Naive thymus-derived CD4-positive, alpha-beta T cell (primary cell): ENCODE data around the gene CCNJL. TPM values are rescaled to one million over a fixed set of nuclear protein-coding genes. Genes with fewer than 3 reads are reported as not detected.
"Not testable (repeated sequence)": the region's sequence is repeated elsewhere in the genome, so short reads cannot be mapped to it uniquely, and the experiment has no call there.

Experiments
- ATAC-seq: fragments of 150-1000 bp; cut with Tn5 transposase; 2 replicates; pipeline ENCODE4 v1.10.0; 2021; ENCODE audit warnings: mild to moderate bottlenecking, moderate library complexity
- CTCF ChIA-PET: fragments of 350-600 bp; sonication (Branson Sonifier 250); formaldehyde crosslinking; loops from one replicate; lab custom pipeline; 2021; ENCODE audit warnings: antibody characterized with exemption; lab: Charles Lee
- POLR2A ChIA-PET: fragments of 350-600 bp; sonication (Branson Sonifier 250); formaldehyde crosslinking; loops from one replicate; lab custom pipeline; 2021; ENCODE audit warnings: antibody characterized with exemption, inconsistent platforms; lab: Charles Lee
- DNase-seq, 9 donors: peaks; one replicate each; pipeline versions ENCODE4 v3.0.0 to v3.0.0-alpha.2; 2020 to 2022; ENCODE audit warnings: mixed read lengths in 1 of 9
- H3K27ac ChIP-seq: one replicate; pipeline ENCODE4 v1.7.0; 2013; ENCODE audit warnings: mild to moderate bottlenecking, low read depth, low read length, moderate library complexity
- H3K27me3 ChIP-seq, 2 donors: one replicate each; pipeline ENCODE4 v1.7.0; 2013; ENCODE audit warnings: low read length in 2 of 2, mild to moderate bottlenecking in 2 of 2, moderate library complexity in 2 of 2; ENCODE audit not compliant: control insufficient read depth in 2 of 2, insufficient read depth in 2 of 2
- H3K36me3 ChIP-seq, 3 experiments: 1 replicate in 2 of 3; 2 replicates in 1 of 3; pipeline ENCODE4 v1.7.0; 2013; ENCODE audit warnings: low read length in 3 of 3, mild to moderate bottlenecking in 3 of 3, moderate library complexity in 1 of 3; ENCODE audit not compliant: insufficient read depth in 3 of 3, control insufficient read depth in 2 of 3
- H3K4me1 ChIP-seq, 2 donors: one replicate each; pipeline ENCODE4 v1.7.0; 2013; ENCODE audit warnings: low read length in 2 of 2, mild to moderate bottlenecking in 2 of 2, moderate library complexity in 1 of 2; ENCODE audit not compliant: control insufficient read depth in 2 of 2, insufficient read depth in 2 of 2
- H3K4me3 ChIP-seq: 2 replicates; pipeline ENCODE4 v1.7.0; 2013; ENCODE audit warnings: mild to moderate bottlenecking, low read length
- H3K9me3 ChIP-seq, 3 experiments: 1 replicate in 2 of 3; 2 replicates in 1 of 3; pipeline ENCODE4 v1.7.0; 2013; ENCODE audit warnings: low read length in 3 of 3; ENCODE audit not compliant: control insufficient read depth in 2 of 3
- H3K27ac Mint-ChIP-seq, 9 donors: one replicate each; pipeline ENCODE4 v1.8.0; 2020 to 2022; ENCODE audit warnings: mixed read lengths in 9 of 9, mild to moderate bottlenecking in 8 of 9, moderate library complexity in 5 of 9, inconsistent platforms in 2 of 9
- H3K27me3 Mint-ChIP-seq, 5 donors: one replicate each; pipeline ENCODE4 v1.8.0; 2021 to 2022; ENCODE audit warnings: mixed read lengths in 5 of 5, mild to moderate bottlenecking in 1 of 5
- H3K36me3 Mint-ChIP-seq, 5 donors: one replicate each; pipeline ENCODE4 v1.8.0; 2020 to 2022; ENCODE audit warnings: mixed read lengths in 5 of 5, mild to moderate bottlenecking in 3 of 5, inconsistent platforms in 1 of 5
- H3K4me1 Mint-ChIP-seq, 7 donors: one replicate each; pipeline ENCODE4 v1.8.0; 2020 to 2022; ENCODE audit warnings: mixed read lengths in 7 of 7, mild to moderate bottlenecking in 3 of 7, inconsistent platforms in 1 of 7
- H3K4me3 Mint-ChIP-seq, 10 donors: one replicate each; pipeline ENCODE4 v1.8.0; 2020 to 2022; ENCODE audit warnings: mild to moderate bottlenecking in 10 of 10, mixed read lengths in 10 of 10, moderate library complexity in 6 of 10, inconsistent platforms in 2 of 10
- H3K9me3 Mint-ChIP-seq, 11 donors: one replicate each; pipeline ENCODE4 v1.8.0; 2020 to 2022; ENCODE audit warnings: mixed read lengths in 11 of 11, mild to moderate bottlenecking in 4 of 11, inconsistent platforms in 1 of 11, moderate library complexity in 1 of 11
- intact Hi-C, 2 donors: fragments of 100-400 bp; cut with micrococcal nuclease; formaldehyde crosslinking; loops; one replicate each; pipeline ENCODE4 v1.15.1; 2023
- polyA plus RNA-seq, 2 donors: library from polyadenylated mRNA; unstranded; fragments of 300-500 nt; fragmentation: Illumina TruSeq; gene quantifications; one replicate each; pipeline ENCODE4 v1.2.3, GENCODE V29; 2021
- total RNA-seq, 6 experiments: library from RNA in 5 of 6; stranded (reverse) in 5 of 6; gene quantifications; 1 replicate in 5 of 6; 2 replicates in 1 of 6; pipeline ENCODE4 v1.2.3 and lab custom pipeline; 2021 to 2026

The CCNJL gene
- total and polyA plus RNA-seq, 7 experiments from 2014 or later, result 0.42 to 2.3 TPM; not detected in 5

DNA sequence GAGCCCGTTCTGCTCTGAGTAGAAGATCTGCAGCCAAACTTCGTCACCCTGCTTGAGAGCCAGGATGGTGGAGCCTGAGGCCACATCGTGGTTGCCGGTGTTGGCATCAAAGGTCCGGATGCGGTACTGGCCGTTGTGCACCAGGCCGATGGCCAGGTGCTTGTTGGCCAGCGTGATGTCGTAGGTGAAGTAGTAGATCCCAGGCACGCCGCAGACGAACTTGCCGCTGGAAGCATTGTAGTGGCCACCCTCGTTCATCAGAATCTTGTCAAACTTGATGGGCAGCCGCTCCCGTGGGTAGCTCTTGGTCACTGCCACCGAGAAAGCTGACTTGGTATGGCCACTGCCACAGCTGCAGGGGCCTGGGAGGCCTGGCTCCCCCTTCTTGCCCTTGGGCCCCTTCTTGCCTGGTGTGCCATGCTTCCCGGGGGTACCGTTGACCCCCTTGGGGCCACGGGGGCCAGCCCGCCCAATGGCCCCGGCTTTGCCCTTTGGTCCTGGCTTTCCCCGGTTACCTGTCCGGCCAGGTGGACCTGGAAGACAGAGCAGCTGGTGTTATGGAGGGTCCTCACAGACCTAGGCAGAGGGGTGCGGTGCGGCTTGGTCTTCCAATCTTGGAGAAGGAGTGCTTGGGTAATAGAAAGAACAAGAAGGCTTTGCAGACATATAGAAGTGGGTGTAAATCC is 37.0 kb upstream of the CCNJL start:
- H3K27ac Mint-ChIP-seq, result no peak overlapping the region

DNA sequence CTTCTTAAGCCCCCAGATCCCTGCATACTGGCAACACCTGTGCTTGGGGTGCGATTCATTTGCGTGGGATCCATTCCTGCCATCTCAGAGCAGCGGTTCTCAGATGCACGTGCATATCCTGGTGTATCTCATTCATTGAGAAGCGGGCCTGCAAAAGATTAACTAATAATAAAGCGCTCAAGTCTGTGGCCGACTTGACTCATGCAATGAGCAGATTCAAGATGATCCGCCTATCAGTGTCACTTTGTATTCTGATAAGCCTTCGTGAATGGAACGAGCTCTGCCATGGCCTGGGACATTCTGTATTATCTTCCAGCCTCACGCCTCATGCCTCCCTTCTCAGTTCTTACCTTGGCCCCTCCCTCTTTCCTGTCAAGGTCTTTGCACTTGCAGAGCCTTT is 35.7 kb upstream of the CCNJL start:
- H3K36me3 Mint-ChIP-seq, result no peaks in the 10 kb centered on the region
- Histone ChIP-seq H3K27ac (no peak overlapping the region), H3K4me1 (no peaks in the 10 kb centered on the region), H3K27me3 (no peaks in the 10 kb centered on the region), H3K9me3 (no peaks in the 10 kb centered on the region), H3K4me3 (no peak overlapping the region), H3K36me3 (no peaks in the 10 kb centered on the region)
- intact Hi-C loops, result loop anchor here in 1 of 2 donors (10.0 kb wide), 2 partner anchors 903 to 1063 kb away; no protein-coding TSS in a partner anchor
- H3K9me3 Mint-ChIP-seq, result no peaks in the 10 kb centered on the region
- ChIA-PET CTCF (interaction anchor here (1.1 kb wide), 3 partner anchors 311 to 328 kb away, joined by 3 to 4 read pairs (median 3); no protein-coding TSS in a partner anchor), POLR2A (no interaction called here)
- DNase-seq, result no peak
- ATAC-seq, result no peak
- no peak overlapping the region for H3K27ac Mint-ChIP-seq
- peaks cover 0 to 4% (median 0%) of the 10 kb centered on the region in 7 donors for H3K4me1 Mint-ChIP-seq
- no peak overlapping the region for H3K4me3 Mint-ChIP-seq
- H3K27me3 Mint-ChIP-seq, result peaks cover 0 to 3% (median 0%) of the 10 kb centered on the region in 5 donors

More for the DNA sequence above, 37.0 kb upstream of the CCNJL start:
- ATAC-seq (no peak), DNase-seq (no peak)
- POLR2A ChIA-PET, result no interaction called here
- Histone ChIP-seq H3K27me3 (no peaks in the 10 kb centered on the region), H3K27ac (no peak overlapping the region), H3K4me1 (no peaks in the 10 kb centered on the region), H3K9me3 (no peaks in the 10 kb centered on the region), H3K4me3 (no peak overlapping the region), H3K36me3 (no peaks in the 10 kb centered on the region)
- no peaks in the 10 kb centered on the region for H3K27me3 Mint-ChIP-seq
- intact Hi-C loops, result loop anchor here in 1 of 2 donors (10.0 kb wide), 2 partner anchors 905 to 1065 kb away; no protein-coding TSS in a partner anchor
- no peaks in the 10 kb centered on the region for H3K36me3 Mint-ChIP-seq
- no peak overlapping the region for H3K4me3 Mint-ChIP-seq
- peaks cover 0 to 4% (median 0%) of the 10 kb centered on the region in 7 donors for H3K4me1 Mint-ChIP-seq
- no peaks in the 10 kb centered on the region for H3K9me3 Mint-ChIP-seq
- CTCF ChIA-PET, result no interaction called here

DNA sequence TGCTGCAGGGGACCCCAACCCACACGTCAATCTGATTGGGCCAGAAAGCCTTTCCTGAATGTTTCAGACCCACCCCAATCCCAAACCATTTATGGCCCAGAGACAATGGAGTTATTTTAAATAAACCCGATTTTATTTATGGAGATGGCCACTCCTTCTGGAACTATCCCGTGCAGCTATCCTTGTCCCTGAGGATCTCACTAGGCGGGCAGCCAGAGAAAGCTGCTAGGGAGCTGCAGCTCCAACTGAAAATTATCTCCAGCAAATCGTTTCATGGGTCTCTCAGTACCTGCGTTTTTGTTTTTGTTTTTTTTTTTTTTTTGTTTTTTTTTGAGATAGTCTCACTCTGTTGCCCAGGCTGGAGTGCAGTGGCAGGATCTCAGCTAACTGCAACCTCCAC is 35.1 kb upstream of the CCNJL start:
- Mint-ChIP-seq H3K27ac (no peak overlapping the region), H3K9me3 (no peaks in the 10 kb centered on the region), H3K4me1 (peaks cover 0 to 4% (median 0%) of the 10 kb centered on the region in 7 donors), H3K27me3 (peaks cover 0 to 3% (median 0%) of the 10 kb centered on the region in 5 donors), H3K4me3 (no peak overlapping the region), H3K36me3 (no peaks in the 10 kb centered on the region)
- ATAC-seq, result no peak
- H3K36me3 ChIP-seq, result no peaks in the 10 kb centered on the region
- no peaks in the 10 kb centered on the region for H3K27me3 ChIP-seq
- H3K9me3 ChIP-seq, result no peaks in the 10 kb centered on the region
- intact Hi-C loops, result loop anchor here in 1 of 2 donors (10.0 kb wide), 2 partner anchors 903 to 1063 kb away; no protein-coding TSS in a partner anchor
- CTCF ChIA-PET, result interaction anchor here (1.1 kb wide), 1 partner anchor 327 kb away, joined by 3 read pairs; no protein-coding TSS in a partner anchor
- POLR2A ChIA-PET, result no interaction called here
- H3K27ac ChIP-seq, result no peak overlapping the region
- H3K4me1 ChIP-seq, result no peaks in the 10 kb centered on the region
- H3K4me3 ChIP-seq, result no peak overlapping the region
- DNase-seq, result no peak

DNA sequence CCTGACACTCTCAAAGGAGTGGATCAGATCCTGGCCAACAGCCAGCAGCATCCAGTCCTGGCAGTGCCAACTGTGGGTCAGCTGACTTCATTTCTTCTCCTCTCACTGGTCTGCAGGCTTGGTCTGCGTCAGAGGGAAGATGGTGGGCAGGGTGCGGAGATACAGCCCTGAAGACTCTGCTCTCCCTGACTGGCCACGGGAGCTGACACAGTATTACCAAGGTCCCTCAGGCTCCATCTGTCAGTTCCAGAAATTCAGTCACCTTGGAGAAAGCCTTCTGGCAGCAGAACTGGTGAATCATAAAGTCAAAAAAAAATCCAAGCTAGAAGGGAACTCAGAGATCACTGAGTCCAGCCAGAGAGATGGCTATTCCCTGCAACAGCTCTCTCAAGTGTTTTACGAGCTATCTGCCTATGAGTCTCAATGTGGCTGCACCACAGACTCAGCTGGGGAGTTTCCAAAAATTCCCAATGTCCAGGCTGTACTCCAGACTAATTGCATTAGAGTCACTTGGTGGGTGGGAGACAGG is 30.1 kb upstream of the CCNJL start:
- H3K27ac Mint-ChIP-seq, result no peak overlapping the region
- H3K4me3 Mint-ChIP-seq, result no peak overlapping the region
- H3K9me3 Mint-ChIP-seq, result no peaks in the 10 kb centered on the region
- Histone ChIP-seq H3K27ac (no peak overlapping the region), H3K4me3 (no peak overlapping the region), H3K27me3 (no peaks in the 10 kb centered on the region), H3K36me3 (no peaks in the 10 kb centered on the region), H3K4me1 (no peaks in the 10 kb centered on the region), H3K9me3 (no peaks in the 10 kb centered on the region)
- H3K27me3 Mint-ChIP-seq, result peaks cover 0 to 4% (median 0%) of the 10 kb centered on the region in 5 donors
- POLR2A ChIA-PET, result no interaction called here
- no peak for DNase-seq
- intact Hi-C loops, result loop anchor here in 1 of 2 donors (10.0 kb wide), 2 partner anchors 898 to 1058 kb away; no protein-coding TSS in a partner anchor
- no peaks in the 10 kb centered on the region for H3K36me3 Mint-ChIP-seq
- ATAC-seq, result no peak
- CTCF ChIA-PET, result interaction anchor here (1.0 to 4.1 kb wide), 3 partner anchors 111 to 321 kb away, joined by 3 to 55 read pairs (median 4); no protein-coding TSS in a partner anchor
- peaks cover 0 to 4% (median 0%) of the 10 kb centered on the region in 7 donors for H3K4me1 Mint-ChIP-seq

DNA sequence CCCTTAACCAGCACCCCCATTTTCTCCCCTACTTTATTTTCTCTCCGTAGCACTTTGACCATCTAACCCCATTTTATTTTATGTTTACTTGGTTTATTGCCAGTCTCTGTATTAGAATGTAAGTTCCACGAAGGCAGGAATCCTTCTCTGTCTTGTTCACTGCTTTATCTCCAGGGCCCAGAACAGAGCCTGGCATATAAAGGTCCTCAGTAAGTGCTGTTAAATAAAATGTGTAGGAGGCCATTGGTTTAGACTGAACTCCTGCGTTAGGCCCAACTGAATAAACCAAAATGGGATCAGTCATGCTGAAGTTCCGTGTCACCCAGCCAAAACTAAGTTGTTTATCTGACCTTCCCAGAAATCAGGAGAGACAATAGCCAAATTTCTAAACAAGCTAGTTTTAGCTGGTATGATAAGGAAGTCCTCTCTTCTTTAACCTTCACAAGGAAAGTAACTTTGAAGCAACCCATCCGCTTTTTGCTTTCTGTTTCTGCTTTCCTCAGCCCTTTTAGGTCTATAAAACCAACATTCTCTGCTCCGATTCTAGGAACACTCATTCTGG is 29.0 kb upstream of the CCNJL start:
- no peak overlapping the region for H3K4me3 ChIP-seq
- intact Hi-C loops, result loop anchor here in 1 of 2 donors (10.0 kb wide), 2 partner anchors 897 to 1057 kb away; no protein-coding TSS in a partner anchor
- Mint-ChIP-seq H3K9me3 (no peaks in the 10 kb centered on the region), H3K4me3 (no peak overlapping the region), H3K27me3 (peaks cover 0 to 4% (median 0%) of the 10 kb centered on the region in 5 donors), H3K36me3 (no peaks in the 10 kb centered on the region), H3K4me1 (peaks cover 0 to 4% (median 0%) of the 10 kb centered on the region in 7 donors), H3K27ac (no peak overlapping the region)
- H3K27ac ChIP-seq, result no peak overlapping the region
- H3K36me3 ChIP-seq, result no peaks in the 10 kb centered on the region
- no peak for DNase-seq
- H3K9me3 ChIP-seq, result no peaks in the 10 kb centered on the region
- ATAC-seq, result no peak
- H3K4me1 ChIP-seq, result no peaks in the 10 kb centered on the region
- ChIA-PET CTCF (no interaction called here), POLR2A (no interaction called here)
- no peaks in the 10 kb centered on the region for H3K27me3 ChIP-seq

DNA sequence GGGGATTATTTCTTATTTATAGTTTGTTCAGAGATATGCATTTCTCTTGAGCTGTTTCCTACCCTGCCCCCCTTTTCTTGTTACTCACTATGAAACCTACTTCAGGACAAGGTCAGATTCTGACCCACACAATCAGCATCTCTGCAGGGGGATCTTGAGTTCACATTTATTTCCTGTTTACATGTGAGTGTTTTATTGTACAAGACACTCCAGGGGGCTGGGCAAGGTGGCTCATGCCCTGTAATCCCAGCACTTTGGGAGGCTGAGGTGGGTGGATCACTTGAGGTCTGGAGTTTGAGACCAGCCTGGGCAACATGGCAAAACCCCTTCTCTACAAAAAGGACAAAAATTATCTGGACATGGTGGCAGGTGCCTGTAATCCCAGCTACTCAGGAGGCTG is 28.1 kb upstream of the CCNJL start:
- DNase-seq, H3K27me3 ChIP-seq, H3K36me3 Mint-ChIP-seq, H3K27ac ChIP-seq, H3K4me3 Mint-ChIP-seq, H3K27ac Mint-ChIP-seq, H3K4me3 ChIP-seq, H3K9me3 ChIP-seq, POLR2A ChIA-PET, H3K27me3 Mint-ChIP-seq, CTCF ChIA-PET, H3K36me3 ChIP-seq, H3K4me1 Mint-ChIP-seq, H3K4me1 ChIP-seq, ATAC-seq, H3K9me3 Mint-ChIP-seq: not testable (repeated sequence)
- intact Hi-C loops, result loop anchor here in 1 of 2 donors (10.0 kb wide), 2 partner anchors 896 to 1056 kb away; no protein-coding TSS in a partner anchor
